Stimulated activated CD8-positive, alpha-beta memory T cell treated with anti-CD3 and anti-CD28 coated beads, Interleukin-4, amount 100 ng/mL, for 48 hours (primary cell): ENCODE measurements around the gene LDLR.
"Not testable (repeated sequence)": the region's sequence is repeated elsewhere in the genome, so short reads cannot be mapped to it uniquely, and the experiment has no call there.

ENCODE experiments used
- DNase-seq: peaks from one replicate; pipeline ENCODE4 v3.0.0-alpha.2; 2020

LDLR gene

GRCh38 chr19:11076792-11077191 lies 12.5 kb upstream of the LDLR start:
- not testable (repeated sequence) for DNase-seq

- DNase-seq, result no peak
Measured at GRCh38 chr19:11078893-11079292, 10.4 kb upstream of the LDLR start.

- DNase-seq, result no peak
Measured at GRCh38 chr19:11079999-11080398, 9.3 kb upstream of the LDLR start.

- no peak for DNase-seq
Measured at GRCh38 chr19:11087870-11088505, 1.3 kb upstream of the LDLR start.

- DNase-seq, result no peak
Measured at GRCh38 chr19:11088506-11089253, 583 bp upstream of the LDLR start.

GRCh38 chr19:11090014-11090263 lies 676 bp downstream of the LDLR start:
- DNase-seq, result not testable (repeated sequence)

GRCh38 chr19:11090264-11090996 lies 1.2 kb downstream of the LDLR start:
- peak; percentile 98 for DNase-seq

- no peak for DNase-seq
Measured at GRCh38 chr19:11090997-11091702, 1.9 kb downstream of the LDLR start.

- DNase-seq, result peak; percentile 61
Measured at GRCh38 chr19:11091703-11092153, 2.5 kb downstream of the LDLR start.

GRCh38 chr19:11092181-11092538 lies 2.9 kb downstream of the LDLR start:
- DNase-seq, result no peak

- DNase-seq, result no peak
Measured at GRCh38 chr19:11093689-11094238, 4.5 kb downstream of the LDLR start.

- no peak for DNase-seq
Measured at GRCh38 chr19:11094520-11094894, 5.2 kb downstream of the LDLR start.

GRCh38 chr19:11096210-11096841 lies 7.1 kb downstream of the LDLR start:
- peak; percentile 49 for DNase-seq

- DNase-seq, result not testable (repeated sequence)
Measured at GRCh38 chr19:11097367-11097766, 8.1 kb downstream of the LDLR start.

- no peak for DNase-seq
Measured at GRCh38 chr19:11098327-11098726, 9.1 kb downstream of the LDLR start.

GRCh38 chr19:11098861-11099260 lies 9.6 kb downstream of the LDLR start:
- DNase-seq, result no peak

- no peak for DNase-seq
Measured at GRCh38 chr19:11100049-11100448, 10.8 kb downstream of the LDLR start.

GRCh38 chr19:11101057-11101456 lies 11.8 kb downstream of the LDLR start:
- DNase-seq, result no peak

- no peak for DNase-seq
Measured at GRCh38 chr19:11102944-11103343, 13.7 kb downstream of the LDLR start.

- not testable (repeated sequence) for DNase-seq
Measured at GRCh38 chr19:11103667-11104066, 14.4 kb downstream of the LDLR start.

GRCh38 chr19:11105014-11105636 lies 15.9 kb downstream of the LDLR start:
- DNase-seq, result no peak

- DNase-seq, result no peak
Measured at GRCh38 chr19:11106477-11106876, 17.2 kb downstream of the LDLR start.
